Testis (tissue), 2 donors: ENCODE data around the gene ETS2.

Experiments
- CTCF ChIP-seq, 3 experiments: fragments of 450-650 bp in 2 of 3; fragments of 200-600 bp in 1 of 3; sonication (generic) in 1 of 3; IDR thresholded peaks; one replicate each; pipeline ENCODE4 v1.5.1; 2016 to 2019; ENCODE audit warnings: antibody characterized with exemption in 3 of 3, mild to moderate bottlenecking in 2 of 3, moderate library complexity in 1 of 3
- POLR2A ChIP-seq: fragments of 450-650 bp; IDR thresholded peaks from one replicate; pipeline ENCODE4 v1.6.1; 2017; ENCODE audit warnings: antibody characterized with exemption, mild to moderate bottlenecking, moderate library complexity

GRCh38 chr21:38830671-38831525, 25.2 kb downstream of the ETS2 start:
- TF ChIP-seq CTCF (IDR thresholded peaks at IDR 0.05) (no peak), POLR2A (no peak)
